CD4-positive, alpha-beta T cell treated with Interleukin-6 for 4 hours (primary cell): ENCODE results near the gene UNC79.

Experiments used
- DNase-seq: peaks from one replicate; pipeline ENCODE4 v3.0.0-alpha.2; 2020; ENCODE audit warnings: mixed read lengths

The UNC79 gene

DNA sequence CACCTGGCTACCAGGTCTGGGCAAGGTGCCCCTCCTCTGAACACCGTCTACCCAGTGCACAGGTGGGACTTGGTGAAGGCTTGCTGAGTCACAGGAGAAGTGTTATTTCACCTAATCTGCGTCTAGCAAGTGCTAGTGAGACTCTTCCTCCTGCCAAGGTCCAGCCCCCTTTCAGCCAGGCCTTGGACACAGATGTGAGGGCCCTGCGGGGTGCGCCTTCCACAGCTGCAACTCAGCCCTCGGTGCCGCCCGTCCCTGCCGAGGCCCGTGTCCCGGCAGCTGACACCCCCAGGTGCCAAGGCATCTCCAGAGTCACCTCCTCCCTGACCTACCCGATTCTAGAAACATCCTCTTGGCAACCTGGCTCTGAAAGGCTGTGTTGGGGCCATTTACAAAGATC lies 302.5 kb downstream of the UNC79 start:
- DNase-seq, result no peak

DNA sequence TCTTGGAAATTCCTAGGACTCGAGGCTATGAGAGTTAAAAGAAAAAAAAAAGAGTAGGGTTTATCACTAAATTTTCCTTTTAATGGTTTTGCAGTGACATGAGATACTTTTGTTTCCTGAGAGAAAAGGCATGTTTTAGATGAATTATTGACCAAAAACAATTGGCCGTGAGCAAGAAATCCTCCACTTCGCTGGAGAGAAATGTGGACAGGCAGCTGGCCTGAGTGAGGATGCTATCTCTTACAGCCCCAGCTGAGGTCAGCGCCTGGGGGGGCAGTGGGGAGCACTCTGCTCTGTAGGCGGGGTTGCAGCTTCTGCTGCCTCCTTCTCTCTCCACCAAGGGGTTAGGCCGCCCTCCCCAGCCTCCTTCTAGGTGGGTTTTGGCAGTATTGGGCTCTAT lies 302.9 kb downstream of the UNC79 start:
- no peak for DNase-seq

DNA sequence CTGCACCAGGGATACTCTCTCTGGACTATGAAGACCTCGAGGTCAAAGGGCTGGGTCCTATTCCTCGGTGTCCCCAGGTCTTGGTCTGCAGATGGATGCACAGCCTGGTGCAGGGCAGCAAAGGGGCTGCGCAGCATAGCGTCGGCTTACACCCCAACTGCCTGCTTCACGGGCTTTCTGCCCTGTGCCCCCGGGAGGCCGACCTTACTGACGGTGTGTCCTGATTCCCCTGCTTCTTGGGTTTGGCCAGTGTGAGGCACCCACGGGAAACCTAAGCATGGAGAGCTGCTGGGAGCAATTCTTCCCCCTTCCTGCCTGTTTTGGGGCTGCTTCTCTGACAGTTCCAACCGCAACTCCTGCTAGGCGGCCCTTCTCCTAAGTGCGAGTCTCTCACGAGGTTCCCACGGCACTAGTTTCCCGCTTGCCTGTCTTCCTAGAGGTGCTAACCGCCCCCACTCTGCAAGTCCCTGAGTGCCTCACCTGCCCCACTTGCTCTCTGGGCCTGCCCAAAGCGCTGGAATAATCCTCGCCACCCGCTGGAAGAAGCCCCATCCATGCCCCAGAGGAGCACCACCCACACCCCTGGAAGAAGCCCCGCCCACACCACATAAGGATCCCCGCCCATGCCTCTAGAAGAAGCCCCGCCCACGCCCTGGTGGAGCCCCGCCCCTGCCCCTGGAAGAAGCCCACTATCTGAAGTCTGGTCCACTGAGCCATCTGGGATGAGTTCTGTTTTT lies 303.5 kb downstream of the UNC79 start:
- no peak for DNase-seq

DNA sequence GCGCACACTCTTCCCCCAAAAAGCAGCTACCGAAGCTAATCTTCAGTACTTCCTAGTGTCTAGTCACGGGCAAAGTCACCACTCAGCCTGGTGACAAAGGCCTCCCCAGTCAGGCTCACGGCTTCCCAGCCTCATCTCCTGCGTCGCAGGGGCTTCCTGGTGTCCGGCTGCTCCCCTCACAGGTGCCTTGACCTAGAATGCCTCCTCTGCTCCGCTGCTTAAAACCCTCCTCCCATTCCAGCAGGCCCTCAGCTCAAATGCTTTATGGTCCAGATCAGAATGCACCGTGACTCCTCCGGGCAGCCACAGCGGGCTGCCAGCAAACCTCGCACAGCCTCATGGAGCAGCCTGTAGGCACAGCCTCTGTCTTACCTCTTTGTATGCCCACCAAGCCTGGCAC lies 304.5 kb downstream of the UNC79 start:
- no peak for DNase-seq

DNA sequence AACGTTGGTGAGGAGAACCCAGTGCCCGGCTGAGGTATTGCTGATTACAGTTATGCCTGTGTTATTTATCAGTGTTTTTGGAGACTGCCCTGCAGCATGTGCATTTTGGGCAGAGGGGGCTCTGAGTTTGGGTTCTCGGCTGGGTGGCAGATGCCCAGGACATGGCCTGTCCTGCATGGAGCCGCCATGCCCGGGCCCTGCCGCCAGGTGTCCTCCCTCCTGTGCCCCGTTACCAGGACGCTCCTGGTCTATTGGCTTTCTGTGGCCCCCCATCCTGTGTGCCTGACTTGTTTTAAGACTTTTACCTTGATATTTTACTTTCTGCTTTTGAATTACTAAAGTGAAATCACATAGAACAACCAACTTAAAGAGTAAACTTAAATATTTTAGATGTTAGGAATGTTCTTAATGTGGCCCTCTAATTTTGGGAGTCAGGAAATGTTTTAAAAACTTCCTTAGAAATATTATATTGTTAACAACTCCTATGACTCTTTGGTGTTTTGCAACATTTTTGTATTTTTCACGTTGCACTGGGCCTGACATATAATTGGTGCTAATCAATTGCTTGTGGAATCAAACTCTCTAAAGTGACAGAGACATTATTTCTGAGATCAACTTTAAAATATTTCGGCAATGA lies 305.8 kb downstream of the UNC79 start:
- DNase-seq, result no peak

DNA sequence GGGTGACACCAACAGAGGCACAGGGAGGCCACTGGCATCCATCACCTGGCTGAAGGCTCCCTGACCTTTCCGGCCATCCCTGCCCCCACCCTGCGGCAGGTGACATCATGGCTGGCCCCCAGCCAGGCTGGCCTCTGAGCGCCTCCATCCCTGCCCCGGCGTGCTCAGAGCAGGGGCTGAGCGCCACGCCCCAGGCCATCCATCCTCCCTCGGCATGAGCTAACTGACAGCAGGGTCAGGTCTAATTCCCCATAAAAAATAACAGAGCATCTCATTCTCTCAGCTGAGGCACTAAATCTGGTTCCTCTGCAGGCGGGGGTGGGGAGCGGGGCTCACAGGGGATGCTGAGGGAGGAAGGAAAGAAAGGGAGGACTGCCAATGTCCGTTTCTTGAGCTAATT lies 306.9 kb downstream of the UNC79 start:
- DNase-seq, result no peak

DNA sequence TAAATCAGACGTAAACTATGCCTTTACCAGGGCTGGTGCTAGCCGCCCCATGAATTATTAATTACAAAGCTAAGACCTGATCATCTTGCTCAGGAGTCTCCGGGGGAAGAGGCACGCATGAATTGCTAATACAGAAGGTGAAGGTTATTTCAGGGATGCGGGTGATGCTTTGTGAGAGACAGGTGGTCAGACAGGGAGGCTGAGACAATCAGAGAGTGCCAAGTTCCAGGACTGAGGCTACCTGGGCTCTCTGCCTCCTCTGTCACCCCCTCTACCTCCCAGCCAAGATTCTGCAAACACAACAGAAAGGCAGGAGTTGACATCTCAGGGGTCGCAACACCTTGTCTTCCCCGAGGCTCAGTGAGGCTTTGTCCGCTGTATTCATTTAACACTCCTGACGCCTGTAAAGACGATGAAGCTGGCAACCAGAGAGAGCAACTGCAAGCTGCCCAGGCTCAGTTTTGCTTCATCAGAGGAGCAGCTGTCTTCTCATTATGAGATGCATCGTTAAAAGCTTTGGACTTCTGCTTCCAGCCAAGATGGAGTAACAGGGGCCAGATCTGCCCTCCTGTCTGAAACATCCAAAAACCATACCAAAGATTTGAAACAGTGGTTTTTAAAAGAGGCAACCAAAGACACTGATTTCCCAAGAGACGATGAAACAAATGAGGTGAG lies 311.0 kb downstream of the UNC79 start:
- DNase-seq, result no peak

DNA sequence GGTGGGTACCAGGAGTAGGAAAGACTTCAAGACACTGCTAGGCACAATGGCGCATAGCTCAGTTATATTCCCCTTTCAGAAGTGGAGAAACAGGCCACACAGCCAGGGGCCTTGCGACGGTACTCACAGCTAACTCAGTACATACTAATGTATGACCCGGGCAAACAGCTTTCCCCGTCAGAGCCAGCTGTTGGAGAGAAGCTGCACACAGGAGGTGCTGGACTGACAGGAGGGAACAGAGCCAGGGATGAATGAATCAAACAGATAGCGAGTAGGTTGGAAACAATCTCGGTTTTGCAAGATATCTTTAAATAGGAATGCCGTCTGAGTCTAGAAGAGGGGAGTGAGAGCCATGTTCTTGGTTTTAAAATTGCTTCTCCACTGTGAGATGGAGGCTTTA lies 312.0 kb downstream of the UNC79 start:
- DNase-seq, result no peak

DNA sequence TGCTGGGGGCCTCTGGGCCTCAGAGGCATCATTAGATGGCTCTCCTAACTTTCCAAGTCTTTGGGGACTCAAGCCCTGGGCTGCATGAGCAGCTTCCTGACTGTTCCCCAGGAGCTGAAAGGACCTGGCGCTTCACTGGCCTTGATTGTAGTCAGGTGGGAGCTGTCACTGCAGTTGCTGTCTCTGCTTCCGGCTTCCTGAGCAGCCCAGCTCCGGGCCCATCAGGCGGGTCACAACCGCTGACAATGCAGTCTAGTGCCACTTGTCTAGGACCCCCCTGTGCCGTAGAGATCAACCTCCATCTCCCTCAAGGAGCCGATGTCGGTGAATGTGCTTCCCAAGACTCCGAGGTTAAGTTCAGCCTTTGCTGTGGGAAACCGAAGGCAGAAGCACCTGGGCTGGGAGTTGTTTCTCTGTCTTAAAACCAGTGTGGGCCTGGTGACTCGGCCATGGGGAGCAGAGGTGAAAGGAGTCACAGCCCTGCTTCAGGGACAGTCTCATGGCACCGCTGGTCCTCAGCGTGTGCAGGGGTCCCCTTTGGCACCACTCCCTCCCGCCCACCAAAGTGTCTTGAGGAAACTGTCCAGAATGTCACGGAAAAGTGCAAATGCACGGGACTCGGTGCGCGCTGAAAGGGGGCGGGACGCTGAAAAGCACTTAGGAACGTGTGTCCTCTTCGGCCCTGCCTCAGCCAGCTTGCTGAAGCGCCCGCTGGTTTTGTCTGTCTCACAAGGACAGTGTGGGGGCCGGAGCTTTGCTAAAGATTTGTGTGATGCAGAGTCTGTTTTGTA lies 312.7 kb downstream of the UNC79 start:
- no peak for DNase-seq

DNA sequence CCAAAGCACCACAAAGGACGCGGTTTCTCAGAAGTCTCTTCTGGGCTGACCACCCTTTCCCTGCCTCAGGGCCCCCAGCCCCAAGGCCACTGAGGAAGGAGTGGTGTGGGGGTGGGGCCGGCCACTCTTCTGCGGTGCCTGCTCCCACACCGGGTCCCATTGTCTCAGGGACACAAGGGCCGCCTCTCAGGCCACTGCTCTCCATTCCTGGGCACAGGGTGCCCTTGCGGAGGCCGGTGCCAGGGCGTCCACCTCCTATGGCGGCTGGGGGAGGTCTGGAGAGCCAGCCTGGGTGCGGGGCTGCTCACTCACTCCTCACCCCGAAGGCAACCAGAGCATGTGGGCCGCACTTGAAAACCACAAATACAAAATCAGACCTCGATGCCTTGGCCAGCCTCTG lies 313.4 kb downstream of the UNC79 start:
- no peak for DNase-seq

DNA sequence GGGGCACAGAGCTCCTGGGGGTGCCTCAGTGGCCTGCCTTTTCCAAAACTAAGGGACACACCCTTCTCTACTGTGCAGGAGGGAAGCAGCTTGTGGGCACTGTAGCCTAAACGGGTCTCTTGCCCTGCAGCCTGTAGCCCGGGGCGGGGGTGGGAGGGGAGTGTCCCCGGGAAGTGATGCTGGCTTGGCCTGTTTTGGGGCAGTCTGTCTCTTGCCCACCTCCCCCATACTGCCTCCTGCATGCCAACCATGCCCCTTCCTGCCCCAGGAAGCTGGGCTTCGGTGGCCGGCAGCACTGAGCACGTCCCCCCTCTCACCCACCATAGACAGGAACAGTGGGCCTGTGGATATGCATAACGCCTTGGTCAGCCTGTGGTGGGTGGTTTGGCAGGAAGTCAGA lies 314.1 kb downstream of the UNC79 start:
- DNase-seq, result no peak

DNA sequence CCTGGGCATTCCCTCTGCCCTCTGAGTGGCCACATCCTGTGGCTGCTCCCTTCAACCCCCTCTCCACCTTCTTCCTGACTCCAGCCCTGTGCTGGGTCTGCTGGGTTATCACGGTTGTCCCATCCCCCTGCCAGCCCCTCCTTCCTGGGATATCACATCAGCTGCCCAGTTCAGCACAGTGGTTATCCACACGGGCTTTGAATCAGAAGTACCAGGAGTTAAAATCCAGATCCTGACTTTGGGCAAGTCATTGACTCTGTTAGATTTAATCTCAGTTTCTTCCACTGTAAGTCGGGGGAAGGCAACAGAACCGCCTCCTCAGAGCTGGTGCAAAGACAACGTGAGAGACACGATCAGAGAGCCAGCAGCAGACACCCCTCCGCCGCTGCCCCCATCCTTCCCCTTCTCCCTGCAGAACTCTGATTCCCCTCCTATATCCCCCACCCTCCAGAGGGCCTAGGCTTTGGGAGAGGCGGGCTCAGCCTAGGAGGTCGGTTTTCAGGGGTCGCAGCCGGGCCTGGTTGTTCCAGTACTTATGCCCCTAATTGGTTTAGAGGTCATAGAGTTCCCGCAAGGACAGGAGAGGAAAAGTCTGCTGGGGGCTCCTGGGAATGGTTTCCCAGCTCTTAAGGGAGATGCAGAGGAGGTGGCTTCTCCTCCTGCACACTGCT lies 315.0 kb downstream of the UNC79 start:
- no peak for DNase-seq

DNA sequence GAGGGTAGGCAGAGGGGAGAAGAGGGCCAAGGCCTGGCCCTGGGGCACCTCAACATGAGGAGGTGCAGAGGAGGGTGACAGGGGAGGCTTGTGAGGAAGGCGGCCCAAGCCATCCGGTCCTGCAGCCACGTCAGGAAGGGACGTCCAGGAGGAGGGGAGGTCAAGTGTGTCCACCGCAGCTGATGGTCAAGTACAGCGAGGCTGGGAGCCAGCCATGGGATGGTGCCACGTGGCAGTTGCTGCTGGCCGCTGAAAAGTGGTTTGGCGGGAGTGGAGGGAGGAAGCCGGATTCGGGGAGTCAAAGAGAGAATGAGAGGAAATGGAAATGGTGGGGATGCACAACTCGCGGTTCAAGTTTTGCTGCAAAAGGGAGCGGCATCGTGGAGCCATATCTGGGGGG lies 316.4 kb downstream of the UNC79 start:
- no peak for DNase-seq

DNA sequence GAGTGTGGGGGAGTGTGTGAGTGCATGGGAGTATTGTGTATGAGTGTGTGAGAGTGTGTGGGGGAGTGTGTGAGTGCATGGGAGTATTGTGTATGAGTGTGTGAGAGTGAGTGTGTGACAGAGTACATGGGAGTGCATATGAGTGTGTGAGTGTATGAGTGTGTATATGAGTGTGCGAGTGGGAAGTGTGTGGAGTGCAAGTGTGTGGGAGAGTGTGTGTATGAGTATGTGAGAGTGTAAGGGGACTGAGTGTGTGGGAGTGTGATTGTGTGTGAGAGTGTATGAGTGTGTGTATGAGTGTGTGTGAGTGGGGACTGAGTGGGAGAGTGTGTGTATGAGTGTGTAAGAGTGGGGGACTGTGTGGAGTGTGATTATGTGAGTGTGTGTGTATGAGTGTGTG lies 316.8 kb downstream of the UNC79 start:
- no peak for DNase-seq

DNA sequence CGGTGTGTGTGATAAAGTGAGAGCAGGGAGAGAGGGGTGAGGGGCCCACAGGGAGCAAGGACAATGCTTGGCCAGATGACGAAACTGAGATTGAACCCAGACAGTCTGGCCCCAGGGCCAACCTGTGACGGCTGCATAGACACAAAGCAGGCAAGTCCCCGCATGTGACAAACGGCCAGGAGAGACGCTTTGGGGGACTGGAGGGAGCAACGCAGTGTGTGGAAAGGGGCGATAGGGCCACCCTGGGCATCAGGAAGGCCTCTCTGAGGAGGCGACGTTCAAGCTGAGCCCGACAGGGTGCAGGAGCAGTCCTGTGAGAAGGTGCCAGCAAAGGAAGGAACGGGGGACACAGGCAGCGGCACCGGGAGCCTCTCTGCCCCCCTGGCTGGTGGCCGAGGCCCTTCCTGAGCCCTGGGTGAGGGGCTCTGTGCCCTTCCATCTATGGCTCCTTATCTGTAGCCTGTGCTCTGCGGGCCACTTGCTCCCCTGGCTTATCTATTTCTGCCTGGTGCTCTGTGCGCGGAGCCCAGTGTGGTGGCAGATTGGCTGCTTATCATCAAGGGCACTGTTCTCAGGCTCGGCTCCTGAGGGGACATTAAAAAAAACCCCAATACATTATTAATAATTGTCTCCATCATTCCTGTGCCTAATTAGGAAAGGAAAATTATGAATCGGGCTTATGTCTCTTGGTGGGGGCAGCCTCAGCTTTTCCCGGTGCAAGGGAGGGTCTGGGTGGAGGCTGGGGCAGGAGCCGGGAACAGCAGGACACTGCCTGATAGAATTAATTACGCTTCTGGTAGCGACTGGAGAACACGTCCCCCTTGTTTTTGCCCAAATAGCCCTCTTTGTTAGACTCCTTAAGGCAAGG lies 317.7 kb downstream of the UNC79 start:
- DNase-seq, result no peak

DNA sequence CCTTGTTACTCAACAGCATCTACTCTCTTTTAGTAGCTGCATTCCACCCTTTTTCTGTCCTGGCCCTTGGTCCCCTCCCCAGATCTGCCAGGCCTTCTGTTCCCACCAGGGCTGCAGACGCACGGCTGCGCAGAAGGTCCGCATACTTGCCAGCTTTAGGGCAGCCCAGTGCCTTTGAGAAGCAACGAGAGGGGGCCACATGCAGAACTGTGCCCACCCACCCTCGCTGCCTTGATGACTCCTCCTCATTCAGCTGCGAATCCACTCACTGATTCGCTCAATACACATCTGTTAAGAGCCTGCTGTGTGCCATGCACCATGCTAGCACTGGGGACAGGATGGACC lies 318.3 kb downstream of the UNC79 start:
- DNase-seq, result no peak

DNA sequence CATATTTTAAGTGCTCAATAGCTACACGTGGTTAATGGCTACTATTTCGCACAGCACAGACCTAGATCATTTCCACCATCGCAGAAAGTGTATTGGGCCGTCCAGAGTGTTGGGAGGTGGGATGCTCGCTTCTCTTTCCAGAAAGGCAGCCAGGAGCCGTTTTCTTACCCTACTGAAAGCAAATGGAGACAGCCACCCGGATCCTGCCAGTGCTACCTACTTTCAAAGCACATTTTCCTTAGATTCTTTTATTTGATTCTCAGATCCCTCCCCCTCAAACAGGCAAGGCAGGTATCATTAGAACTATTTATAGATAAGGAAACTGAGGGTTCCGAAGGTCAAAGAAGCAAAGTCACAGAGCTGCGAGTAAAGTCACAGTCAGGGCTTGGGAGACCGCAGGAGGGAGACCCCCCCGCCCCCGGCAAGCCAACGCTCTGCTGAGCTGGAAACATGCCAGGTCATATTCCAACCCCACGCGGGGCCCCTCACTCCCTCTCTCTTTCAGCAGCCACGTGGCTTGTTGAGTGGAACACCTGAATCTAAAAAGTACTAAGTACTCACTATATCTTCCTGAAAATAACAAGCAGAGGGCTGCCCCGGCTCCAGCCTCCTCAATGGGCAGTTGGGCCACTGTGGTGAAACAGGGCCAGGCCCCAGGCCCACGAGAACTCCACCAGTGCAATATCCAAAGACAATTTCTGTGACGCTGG lies 321.4 kb downstream of the UNC79 start:
- DNase-seq, result no peak

DNA sequence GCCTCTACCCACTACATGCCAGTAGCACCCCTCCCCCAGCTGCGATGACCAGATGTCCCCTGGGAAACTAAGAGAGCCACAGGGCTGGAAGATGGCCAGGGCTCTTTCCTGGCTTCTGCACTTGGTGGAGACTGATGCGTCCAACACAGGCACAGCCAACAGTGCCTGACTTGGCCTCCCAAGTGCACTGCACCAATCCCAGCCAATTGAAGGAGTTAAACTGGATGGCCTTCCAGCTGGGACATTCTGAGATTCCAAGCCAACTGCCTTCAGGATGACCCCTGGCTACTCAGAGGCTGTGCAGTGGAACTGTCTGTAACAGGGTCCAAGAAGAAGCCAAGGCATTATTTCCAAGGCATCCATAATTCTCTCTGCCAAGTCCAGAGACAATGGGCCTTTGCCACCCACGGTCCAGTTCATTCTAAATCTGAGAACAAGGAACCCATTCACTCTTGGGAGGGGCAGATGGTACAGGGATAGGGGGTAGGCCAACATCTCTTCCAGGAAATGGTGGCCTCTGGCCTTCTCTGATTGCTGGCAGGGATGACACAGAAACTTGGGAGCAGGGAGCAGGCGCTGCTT lies 322.3 kb downstream of the UNC79 start:
- no peak for DNase-seq

DNA sequence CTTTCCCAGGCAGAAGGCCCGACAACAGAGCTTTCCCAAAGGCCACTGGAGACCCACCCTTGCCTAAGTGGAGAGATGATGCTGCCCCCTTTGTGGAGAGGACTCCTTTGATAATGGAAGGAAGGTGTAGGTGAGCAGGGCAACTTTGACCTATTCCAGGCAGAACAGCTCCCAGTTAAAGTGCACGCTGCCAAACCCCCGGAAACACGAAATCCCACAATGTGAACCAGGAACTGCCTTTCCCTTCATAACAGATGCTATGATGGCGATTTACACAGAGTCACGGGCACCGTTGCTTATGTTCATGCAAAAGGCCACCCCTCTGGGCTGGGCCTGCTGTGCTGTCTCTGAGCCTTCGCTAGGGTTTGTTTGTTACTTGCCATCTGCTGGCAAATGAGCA lies 322.9 kb downstream of the UNC79 start:
- DNase-seq, result no peak

DNA sequence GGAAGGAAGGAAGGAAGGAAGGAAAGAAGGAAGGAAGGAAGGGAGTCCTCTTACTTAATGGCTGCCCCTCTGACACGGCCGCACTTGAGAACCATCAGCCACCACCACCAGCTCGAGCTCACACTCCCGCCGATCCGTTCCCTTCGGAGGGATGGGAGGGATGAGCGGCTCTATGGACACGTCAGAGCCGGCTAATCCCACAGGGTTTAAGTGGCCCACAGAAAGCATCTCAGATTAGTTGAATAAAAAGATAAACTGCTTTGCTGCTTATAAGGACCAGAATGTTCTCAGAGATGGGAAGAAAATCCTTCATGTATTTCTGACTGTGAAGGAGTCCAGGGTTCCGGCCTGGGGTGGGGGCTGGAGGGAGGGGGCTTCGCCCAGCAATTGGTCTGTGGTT lies 326.5 kb downstream of the UNC79 start:
- no peak for DNase-seq
